ENCODE data around the gene ACBD4. TPM values are rescaled to one million over a fixed set of nuclear protein-coding genes. Genes with fewer than 3 reads are reported as not detected.

Gene ACBD4
- total and polyA plus RNA-seq, 2 of the 13 experiments (the other 11 are each of a cell fraction or from before 2014, with no cell fraction given), result 16.1 to 26.9 TPM

GRCh38 chr17:45129426-45129939 is 6.0 kb upstream of the ACBD4 start (continued):
- TF ChIP-seq ZSCAN22 (CRISPR knock-in tag; IDR thresholded peaks at IDR 0.05), result no peak
- no peak for TF ChIP-seq IKZF4 (CRISPR knock-in tag; IDR thresholded peaks at IDR 0.05; ENCODE audit: borderline replicate concordance, low read depth, not compliant biosample characterization)
- TF ChIP-seq CEBPG (CRISPR knock-in tag; IDR thresholded peaks at IDR 0.05), result peak; percentile 93
- TF ChIP-seq STAG1 (CRISPR knock-in tag; IDR thresholded peaks at IDR 0.05), result no peak
- TF ChIP-seq ZNF350 (CRISPR knock-in tag; IDR thresholded peaks at IDR 0.05; ENCODE audit: borderline replicate concordance, low read depth), result peak; percentile 73
- no peak for TF ChIP-seq ZNF737 (CRISPR knock-in tag; IDR thresholded peaks at IDR 0.05; ENCODE audit: borderline replicate concordance)
- TF ChIP-seq, protein P1, sequence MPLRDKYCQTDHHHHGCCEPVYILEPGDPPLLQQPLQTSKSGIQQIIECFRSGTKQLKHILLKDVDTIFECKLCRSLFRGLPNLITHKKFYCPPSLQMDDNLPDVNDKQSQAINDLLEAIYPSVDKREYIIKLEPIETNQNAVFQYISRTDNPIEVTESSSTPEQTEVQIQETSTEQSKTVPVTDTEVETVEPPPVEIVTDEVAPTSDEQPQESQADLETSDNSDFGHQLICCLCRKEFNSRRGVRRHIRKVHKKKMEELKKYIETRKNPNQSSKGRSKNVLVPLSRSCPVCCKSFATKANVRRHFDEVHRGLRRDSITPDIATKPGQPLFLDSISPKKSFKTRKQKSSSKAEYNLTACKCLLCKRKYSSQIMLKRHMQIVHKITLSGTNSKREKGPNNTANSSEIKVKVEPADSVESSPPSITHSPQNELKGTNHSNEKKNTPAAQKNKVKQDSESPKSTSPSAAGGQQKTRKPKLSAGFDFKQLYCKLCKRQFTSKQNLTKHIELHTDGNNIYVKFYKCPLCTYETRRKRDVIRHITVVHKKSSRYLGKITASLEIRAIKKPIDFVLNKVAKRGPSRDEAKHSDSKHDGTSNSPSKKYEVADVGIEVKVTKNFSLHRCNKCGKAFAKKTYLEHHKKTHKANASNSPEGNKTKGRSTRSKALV (CRISPR knock-in tag; IDR thresholded peaks at IDR 0.05), result no peak
- no peak for TF ChIP-seq RARG (CRISPR knock-in tag; IDR thresholded peaks at IDR 0.05; ENCODE audit: low read depth)
- TF ChIP-seq RFX3 (CRISPR knock-in tag; IDR thresholded peaks at IDR 0.05), result no peak
- TF ChIP-seq, protein P2, sequence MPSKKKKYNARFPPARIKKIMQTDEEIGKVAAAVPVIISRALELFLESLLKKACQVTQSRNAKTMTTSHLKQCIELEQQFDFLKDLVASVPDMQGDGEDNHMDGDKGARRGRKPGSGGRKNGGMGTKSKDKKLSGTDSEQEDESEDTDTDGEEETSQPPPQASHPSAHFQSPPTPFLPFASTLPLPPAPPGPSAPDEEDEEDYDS (CRISPR knock-in tag; IDR thresholded peaks at IDR 0.05), result no peak; the same call in 1 of the 2 replicates
- peak; percentile 45; the same call in 1 of the 2 replicates for TF ChIP-seq POLR2G (IDR thresholded peaks at IDR 0.05; ENCODE audit: low read depth, low read length)
- TF ChIP-seq GATAD2A (CRISPR knock-in tag; IDR thresholded peaks at IDR 0.05), result peak; percentile 78
- TF ChIP-seq ZNF367 (CRISPR knock-in tag; IDR thresholded peaks at IDR 0.05; ENCODE audit: borderline replicate concordance), result no peak
- TF ChIP-seq HIC2 (CRISPR knock-in tag; IDR thresholded peaks at IDR 0.05; ENCODE audit: low read depth), result no peak
- no peak for TF ChIP-seq ZFP82 (CRISPR knock-in tag; IDR thresholded peaks at IDR 0.05; ENCODE audit: borderline replicate concordance)
- no peak for TF ChIP-seq KDM3A (CRISPR knock-in tag; IDR thresholded peaks at IDR 0.05; ENCODE audit: low read depth)
- peak; percentile 54 for TF ChIP-seq HOXA3 (CRISPR knock-in tag; IDR thresholded peaks at IDR 0.05)
- no peak for TF ChIP-seq PHF21A (CRISPR knock-in tag; IDR thresholded peaks at IDR 0.05)
- peak; percentile 70; the same call in 1 of the 2 replicates for TF ChIP-seq TFDP1 (CRISPR knock-in tag; IDR thresholded peaks at IDR 0.05; ENCODE audit: borderline replicate concordance)
- TF ChIP-seq ZNF598 (CRISPR knock-in tag; IDR thresholded peaks at IDR 0.05; ENCODE audit: borderline replicate concordance), result no peak
- TF ChIP-seq PCBP1 (IDR thresholded peaks at IDR 0.05; ENCODE audit: borderline replicate concordance, low read depth, low read length), result no peak
- TF ChIP-seq, protein P3, sequence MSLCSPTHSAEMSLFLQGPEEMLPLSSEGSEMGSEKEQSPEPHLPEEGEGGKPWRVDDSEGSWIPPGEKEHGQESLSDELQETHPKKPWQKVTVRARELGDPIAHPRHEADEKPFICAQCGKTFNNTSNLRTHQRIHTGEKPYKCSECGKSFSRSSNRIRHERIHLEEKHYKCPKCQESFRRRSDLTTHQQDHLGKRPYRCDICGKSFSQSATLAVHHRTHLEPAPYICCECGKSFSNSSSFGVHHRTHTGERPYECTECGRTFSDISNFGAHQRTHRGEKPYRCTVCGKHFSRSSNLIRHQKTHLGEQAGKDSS (CRISPR knock-in tag; IDR thresholded peaks at IDR 0.05; ENCODE audit: borderline replicate concordance, low read depth), result peak; percentile 60; the same call in 1 of the 2 replicates
- TF ChIP-seq CC2D1A (CRISPR knock-in tag; IDR thresholded peaks at IDR 0.05), result no peak
- TF ChIP-seq SP2 (CRISPR knock-in tag; IDR thresholded peaks at IDR 0.05), result no peak
